WTC11 (cell line): ENCODE results near the gene PRSS8. TPM values are rescaled to one million over a fixed set of nuclear protein-coding genes. Genes with fewer than 3 reads are reported as not detected.

ENCODE experiments used
- ATAC-seq: fragments of 200-7000 bp; cut with Tn5 transposase; 2 replicates; pipeline ENCODE4 v1.10.0; 2021; ENCODE audit warnings: mild to moderate bottlenecking, moderate library complexity
- CTCF ChIA-PET: fragments of 300-600 bp; sonication (Branson Sonifier 250); formaldehyde crosslinking; loops from one replicate; lab custom pipeline; 2021; ENCODE audit warnings: antibody characterized with exemption; lab: Charles Lee
- POLR2A ChIA-PET: fragments of 350-600 bp; sonication (Branson Sonifier 250); formaldehyde crosslinking; loops from one replicate; lab custom pipeline; 2021; ENCODE audit warnings: antibody characterized with exemption; lab: Charles Lee
- DNase-seq: peaks from one replicate; pipeline ENCODE4 v3.0.0; 2021; ENCODE audit warnings: low spot score
- H3K27ac Mint-ChIP-seq: 2 replicates; pipeline ENCODE4 v1.8.0; 2021; ENCODE audit warnings: mixed read lengths
- H3K27me3 Mint-ChIP-seq: 2 replicates; pipeline ENCODE4 v1.8.0; 2021; ENCODE audit warnings: low read depth, mild to moderate bottlenecking, moderate library complexity, mixed read lengths
- H3K36me3 Mint-ChIP-seq: 2 replicates; pipeline ENCODE4 v1.8.0; 2021; ENCODE audit warnings: mixed read lengths
- H3K4me1 Mint-ChIP-seq: 2 replicates; pipeline ENCODE4 v1.8.0; 2022; ENCODE audit warnings: mixed read lengths
- H3K4me3 Mint-ChIP-seq: 2 replicates; pipeline ENCODE4 v1.8.0; 2021; ENCODE audit warnings: mild to moderate bottlenecking, moderate library complexity, mixed read lengths
- H3K9me3 Mint-ChIP-seq: 2 replicates; pipeline ENCODE4 v1.8.0; 2021; ENCODE audit warnings: mixed read lengths
- AFF4 ChIP-seq: sonication (generic); formaldehyde crosslinking; IDR thresholded peaks from 2 replicates; pipeline ENCODE4 v1.8.1; 2023; ENCODE audit warnings: mild to moderate bottlenecking, missing genetic modification reagents, borderline replicate concordance
- ATF2 ChIP-seq: sonication (generic); formaldehyde crosslinking; IDR thresholded peaks from 2 replicates; pipeline ENCODE4 v1.8.1; 2022; ENCODE audit warnings: low read depth, missing genetic modification reagents, borderline replicate concordance
- ATF3 ChIP-seq: sonication (generic); formaldehyde crosslinking; conservative IDR thresholded peaks from 2 replicates; pipeline ENCODE4 v1.8.1; 2022; ENCODE audit warnings: mild to moderate bottlenecking, missing genetic modification reagents
- ATF6 ChIP-seq: sonication (generic); formaldehyde crosslinking; IDR thresholded peaks from 2 replicates; pipeline ENCODE4 v1.8.1; 2023; ENCODE audit warnings: mild to moderate bottlenecking, missing genetic modification reagents
- EMX1 ChIP-seq: fragments of 250-450 bp; sonication (Bioruptor Pico); IDR thresholded peaks from 2 replicates; pipeline ENCODE4 v1.8.0; 2021; ENCODE audit warnings: mild to moderate bottlenecking
- ESRRA ChIP-seq: sonication (generic); formaldehyde crosslinking; IDR thresholded peaks from 2 replicates; pipeline ENCODE4 v1.8.1; 2022; ENCODE audit warnings: mild to moderate bottlenecking, missing genetic modification reagents, borderline replicate concordance
- ETV6 ChIP-seq: sonication (generic); formaldehyde crosslinking; IDR thresholded peaks from 2 replicates; pipeline ENCODE4 v1.8.1; 2022; ENCODE audit warnings: mild to moderate bottlenecking, missing genetic modification reagents
- FOXP1 ChIP-seq: sonication (generic); formaldehyde crosslinking; IDR thresholded peaks from 2 replicates; pipeline ENCODE4 v1.8.0; 2022; ENCODE audit warnings: missing genetic modification reagents, mild to moderate bottlenecking, moderate library complexity, borderline replicate concordance
- IRF1 ChIP-seq: sonication (generic); formaldehyde crosslinking; IDR thresholded peaks from 2 replicates; pipeline ENCODE4 v1.8.0; 2023; ENCODE audit warnings: missing genetic modification reagents
- MXD4 ChIP-seq: fragments of 250-450 bp; sonication (Bioruptor Pico); IDR thresholded peaks from 2 replicates; pipeline ENCODE4 v1.8.0; 2021; ENCODE audit warnings: mild to moderate bottlenecking, moderate library complexity, borderline replicate concordance
- NFYB ChIP-seq: sonication (generic); formaldehyde crosslinking; conservative IDR thresholded peaks from 2 replicates; pipeline ENCODE4 v1.8.0; 2022; ENCODE audit warnings: low read depth, missing genetic modification reagents
- OVOL2 ChIP-seq: fragments of 250-450 bp; sonication (Bioruptor Pico); IDR thresholded peaks from 2 replicates; pipeline ENCODE4 v1.9.0; 2021; ENCODE audit warnings: mild to moderate bottlenecking, borderline replicate concordance
- PRDM15 ChIP-seq: sonication (generic); formaldehyde crosslinking; IDR thresholded peaks from 2 replicates; pipeline ENCODE4 v1.8.0; 2022; ENCODE audit warnings: missing genetic modification reagents
- RELA ChIP-seq: sonication (generic); formaldehyde crosslinking; IDR thresholded peaks from 2 replicates; pipeline ENCODE4 v1.8.1; 2022; ENCODE audit warnings: missing genetic modification reagents, mild to moderate bottlenecking, borderline replicate concordance
- RORB ChIP-seq: fragments of 250-450 bp; sonication (Bioruptor Pico); IDR thresholded peaks from 2 replicates; pipeline ENCODE4 v1.9.0; 2021; ENCODE audit warnings: mild to moderate bottlenecking
- SMAD4 ChIP-seq: sonication (generic); formaldehyde crosslinking; IDR thresholded peaks from 2 replicates; pipeline ENCODE4 v1.8.0; 2022; ENCODE audit warnings: mild to moderate bottlenecking, missing genetic modification reagents
- USF2 ChIP-seq: sonication (generic); formaldehyde crosslinking; IDR thresholded peaks from 2 replicates; pipeline ENCODE4 v1.8.1; 2023; ENCODE audit warnings: mild to moderate bottlenecking, missing genetic modification reagents, moderate library complexity
- ZNF121 ChIP-seq: sonication (generic); formaldehyde crosslinking; IDR thresholded peaks from 2 replicates; pipeline ENCODE4 v1.8.0; 2023; ENCODE audit warnings: missing genetic modification reagents
- ZNF317 ChIP-seq: sonication (generic); formaldehyde crosslinking; IDR thresholded peaks from 2 replicates; pipeline ENCODE4 v1.8.1; 2023; ENCODE audit warnings: low read depth, mild to moderate bottlenecking, moderate library complexity, missing genetic modification reagents, borderline replicate concordance
- ZNF423 ChIP-seq: fragments of 250-450 bp; sonication (Bioruptor Pico); IDR thresholded peaks from 2 replicates; pipeline ENCODE4 v2.1.2; 2022; ENCODE audit warnings: mild to moderate bottlenecking, moderate library complexity
- ZNF671 ChIP-seq: fragments of 250-450 bp; sonication (Bioruptor Pico); IDR thresholded peaks from 2 replicates; pipeline ENCODE4 v1.8.0; 2021; ENCODE audit warnings: mild to moderate bottlenecking
- ZSCAN18 ChIP-seq: fragments of 250-450 bp; sonication (Bioruptor Pico); IDR thresholded peaks from 2 replicates; pipeline ENCODE4 v2.1.2; 2022; ENCODE audit warnings: mild to moderate bottlenecking, moderate library complexity
- total RNA-seq: library from RNA; stranded (reverse); gene quantifications from 3 replicates; pipeline ENCODE4 v1.2.3, GENCODE V29; 2021

Gene PRSS8
- total RNA-seq, 1 experiment from 2014 or later: 78.8 TPM

GRCh38 chr16:31112711-31113110, 22.8 kb downstream of the PRSS8 start:
- POLR2A ChIA-PET: no interaction called here
- peaks cover 30% of the 10 kb centered on the region for H3K36me3 Mint-ChIP-seq
- no peak for DNase-seq
- CTCF ChIA-PET: no interaction called here
- no peak for TF ChIP-seq USF2 (CRISPR knock-in tag)
- no peak for TF ChIP-seq ZNF317 (CRISPR knock-in tag)
- TF ChIP-seq OVOL2: no peak
- no peak for TF ChIP-seq NFYB (CRISPR knock-in tag)
- no peak for TF ChIP-seq FOXP1 (CRISPR knock-in tag)
- TF ChIP-seq ZNF423: no peak
- TF ChIP-seq ZNF671 (CRISPR knock-in tag): no peak
- no peak for TF ChIP-seq SMAD4 (CRISPR knock-in tag)
- TF ChIP-seq ETV6 (CRISPR knock-in tag): no peak
- TF ChIP-seq ZNF121 (CRISPR knock-in tag): no peak
- TF ChIP-seq RORB (CRISPR knock-in tag): no peak
- no peak for TF ChIP-seq MXD4
- TF ChIP-seq IRF1 (CRISPR knock-in tag): no peak
- TF ChIP-seq, all 79 proteins: peak for 0
- no peak for ATAC-seq
- H3K4me3 Mint-ChIP-seq: no peak overlapping the region
- H3K27ac Mint-ChIP-seq: no peak overlapping the region
- peaks cover 4% of the 10 kb centered on the region; the same call in 1 of the 2 replicates for H3K4me1 Mint-ChIP-seq
- H3K9me3 Mint-ChIP-seq: no peaks in the 10 kb centered on the region
- no peaks in the 10 kb centered on the region for H3K27me3 Mint-ChIP-seq

- Mint-ChIP-seq H3K27ac (no peak overlapping the region), H3K4me3 (no peak overlapping the region), H3K36me3 (peaks cover 30% of the 10 kb centered on the region), H3K4me1 (peaks cover 9% of the 10 kb centered on the region; the same call in 1 of the 2 replicates), H3K27me3 (no peaks in the 10 kb centered on the region), H3K9me3 (no peaks in the 10 kb centered on the region)
- no peak for ATAC-seq
- POLR2A ChIA-PET: no interaction called here
- DNase-seq: no peak
- CTCF ChIA-PET: no interaction called here
- no peak for TF ChIP-seq EMX1 (CRISPR knock-in tag)
- TF ChIP-seq ATF3 (CRISPR knock-in tag): no peak
- TF ChIP-seq PRDM15: no peak
- no peak for TF ChIP-seq AFF4 (CRISPR knock-in tag)
- no peak for TF ChIP-seq ATF2
- TF ChIP-seq ATF6 (CRISPR knock-in tag): no peak
- TF ChIP-seq ESRRA (CRISPR knock-in tag): no peak
- no peak for TF ChIP-seq RELA (CRISPR knock-in tag)
- TF ChIP-seq ZSCAN18 (CRISPR knock-in tag): no peak
Measured at GRCh38 chr16:31111881-31112466, 23.6 kb downstream of the PRSS8 start.
